Muscle layer of colon (tissue), 2 donors: ENCODE results near the gene UBAC2.
"Not testable (repeated sequence)": the region's sequence is repeated elsewhere in the genome, so short reads cannot be mapped to it uniquely, and the experiment has no call there.

Experiments used
- H3K27ac ChIP-seq: one replicate; pipeline ENCODE4 v1.7.0; 2013; ENCODE audit warnings: low read depth, mild to moderate bottlenecking, low read length, moderate library complexity
- H3K27me3 ChIP-seq, 2 donors: one replicate each; pipeline ENCODE4 v1.7.0; 2013; ENCODE audit warnings: low read length in 2 of 2, mild to moderate bottlenecking in 2 of 2; ENCODE audit not compliant: insufficient read depth in 2 of 2, control insufficient read depth in 1 of 2
- H3K36me3 ChIP-seq: one replicate; pipeline ENCODE4 v1.7.0; 2013; ENCODE audit warnings: mild to moderate bottlenecking, low read length; ENCODE audit not compliant: insufficient read depth
- H3K4me1 ChIP-seq: one replicate; pipeline ENCODE4 v1.7.0; 2013; ENCODE audit warnings: mild to moderate bottlenecking, low read length; ENCODE audit not compliant: insufficient read depth
- H3K4me3 ChIP-seq, 2 donors: one replicate each; pipeline ENCODE4 v1.7.0; 2013; ENCODE audit warnings: low read length in 2 of 2, low read depth in 1 of 2, mild to moderate bottlenecking in 1 of 2, moderate library complexity in 1 of 2
- H3K9ac ChIP-seq: one replicate; pipeline ENCODE4 v1.7.0; 2013; ENCODE audit warnings: low read length
- H3K9me3 ChIP-seq: one replicate; pipeline ENCODE4 v1.7.0; 2013; ENCODE audit warnings: mild to moderate bottlenecking, low read length
- donor health status: abdominal sarcoma.
- donor health status: Adenocarcinoma of cecum.

The UBAC2 gene

GRCh38 chr13:99381766-99382165 lies 181.1 kb downstream of the UBAC2 start:
- Histone ChIP-seq H3K4me1 (no peaks in the 10 kb centered on the region), H3K27ac (no peak overlapping the region), H3K9me3 (no peaks in the 10 kb centered on the region), H3K9ac (no peak overlapping the region), H3K36me3 (peaks cover 10% of the 10 kb centered on the region), H3K27me3 (no peaks in the 10 kb centered on the region), H3K4me3 (no peak overlapping the region)

GRCh38 chr13:99382428-99383133 lies 181.9 kb downstream of the UBAC2 start:
- Histone ChIP-seq H3K9me3 (no peaks in the 10 kb centered on the region), H3K36me3 (peaks cover 13% of the 10 kb centered on the region), H3K9ac (no peak overlapping the region), H3K27me3 (no peaks in the 10 kb centered on the region), H3K27ac (no peak overlapping the region), H3K4me3 (no peak overlapping the region), H3K4me1 (no peaks in the 10 kb centered on the region)

- Histone ChIP-seq H3K9ac (no peak overlapping the region), H3K4me3 (no peak overlapping the region), H3K27me3 (no peaks in the 10 kb centered on the region), H3K27ac (no peak overlapping the region), H3K36me3 (peaks cover 19% of the 10 kb centered on the region), H3K4me1 (no peaks in the 10 kb centered on the region), H3K9me3 (no peaks in the 10 kb centered on the region)
Observed at GRCh38 chr13:99383511-99383921, 182.9 kb downstream of the UBAC2 start.

GRCh38 chr13:99383946-99384345 lies 183.3 kb downstream of the UBAC2 start:
- Histone ChIP-seq H3K36me3 (peaks cover 19% of the 10 kb centered on the region), H3K9ac (no peak overlapping the region), H3K9me3 (no peaks in the 10 kb centered on the region), H3K4me3 (no peak overlapping the region), H3K27me3 (no peaks in the 10 kb centered on the region), H3K4me1 (no peaks in the 10 kb centered on the region), H3K27ac (no peak overlapping the region)

- Histone ChIP-seq H3K36me3 (peaks cover 19% of the 10 kb centered on the region), H3K9me3 (no peaks in the 10 kb centered on the region), H3K9ac (no peak overlapping the region), H3K4me1 (no peaks in the 10 kb centered on the region), H3K27ac (no peak overlapping the region), H3K4me3 (no peak overlapping the region), H3K27me3 (no peaks in the 10 kb centered on the region)
Observed at GRCh38 chr13:99384468-99384867, 183.8 kb downstream of the UBAC2 start.

- Histone ChIP-seq H3K4me1 (no peaks in the 10 kb centered on the region), H3K27ac (no peak overlapping the region), H3K9me3 (no peaks in the 10 kb centered on the region), H3K36me3 (peaks cover 19% of the 10 kb centered on the region), H3K9ac (no peak overlapping the region), H3K4me3 (no peak overlapping the region), H3K27me3 (no peaks in the 10 kb centered on the region)
Observed at GRCh38 chr13:99385161-99385560, 184.5 kb downstream of the UBAC2 start.

GRCh38 chr13:99385940-99386339 lies 185.3 kb downstream of the UBAC2 start:
- Histone ChIP-seq H3K9me3 (no peaks in the 10 kb centered on the region), H3K4me3 (no peak overlapping the region), H3K9ac (no peak overlapping the region), H3K36me3 (peaks cover 19% of the 10 kb centered on the region), H3K27me3 (no peaks in the 10 kb centered on the region), H3K27ac (no peak overlapping the region), H3K4me1 (no peaks in the 10 kb centered on the region)

- Histone ChIP-seq H3K4me1 (no peaks in the 10 kb centered on the region), H3K4me3 (no peak overlapping the region), H3K9me3 (no peaks in the 10 kb centered on the region), H3K9ac (no peak overlapping the region), H3K27ac (no peak overlapping the region), H3K27me3 (no peaks in the 10 kb centered on the region), H3K36me3 (peaks cover 19% of the 10 kb centered on the region)
Observed at GRCh38 chr13:99386495-99386894, 185.8 kb downstream of the UBAC2 start.

GRCh38 chr13:99386911-99387788 lies 186.5 kb downstream of the UBAC2 start:
- H3K4me3 ChIP-seq: no peak overlapping the region
- no peaks in the 10 kb centered on the region for H3K27me3 ChIP-seq
- H3K27ac ChIP-seq: no peak overlapping the region
- H3K4me1 ChIP-seq: no peaks in the 10 kb centered on the region
- no peaks in the 10 kb centered on the region for H3K9me3 ChIP-seq
- peaks cover 19% of the 10 kb centered on the region for H3K36me3 ChIP-seq
- no peak overlapping the region for H3K9ac ChIP-seq

- Histone ChIP-seq H3K4me1 (no peaks in the 10 kb centered on the region), H3K27me3 (no peaks in the 10 kb centered on the region), H3K36me3 (peaks cover 19% of the 10 kb centered on the region), H3K9ac (no peak overlapping the region), H3K9me3 (no peaks in the 10 kb centered on the region), H3K4me3 (no peak overlapping the region), H3K27ac (no peak overlapping the region)
Observed at GRCh38 chr13:99388334-99388923, 187.8 kb downstream of the UBAC2 start.

GRCh38 chr13:99389094-99389493 lies 188.4 kb downstream of the UBAC2 start:
- peaks cover 19% of the 10 kb centered on the region for H3K36me3 ChIP-seq
- H3K4me3 ChIP-seq, H3K9ac ChIP-seq, H3K4me1 ChIP-seq, H3K27me3 ChIP-seq, H3K9me3 ChIP-seq, H3K27ac ChIP-seq: not testable (repeated sequence)
